Fibroblast of skin of right quadriceps (primary cell): ENCODE data around the gene SCLY.
"Not testable (repeated sequence)": the region's sequence is repeated elsewhere in the genome, so short reads cannot be mapped to it uniquely, and the experiment has no call there.

Experiments
- DNase-seq: peaks from one replicate; pipeline ENCODE4 v3.0.0-alpha.2; 2013

SCLY gene

DNA sequence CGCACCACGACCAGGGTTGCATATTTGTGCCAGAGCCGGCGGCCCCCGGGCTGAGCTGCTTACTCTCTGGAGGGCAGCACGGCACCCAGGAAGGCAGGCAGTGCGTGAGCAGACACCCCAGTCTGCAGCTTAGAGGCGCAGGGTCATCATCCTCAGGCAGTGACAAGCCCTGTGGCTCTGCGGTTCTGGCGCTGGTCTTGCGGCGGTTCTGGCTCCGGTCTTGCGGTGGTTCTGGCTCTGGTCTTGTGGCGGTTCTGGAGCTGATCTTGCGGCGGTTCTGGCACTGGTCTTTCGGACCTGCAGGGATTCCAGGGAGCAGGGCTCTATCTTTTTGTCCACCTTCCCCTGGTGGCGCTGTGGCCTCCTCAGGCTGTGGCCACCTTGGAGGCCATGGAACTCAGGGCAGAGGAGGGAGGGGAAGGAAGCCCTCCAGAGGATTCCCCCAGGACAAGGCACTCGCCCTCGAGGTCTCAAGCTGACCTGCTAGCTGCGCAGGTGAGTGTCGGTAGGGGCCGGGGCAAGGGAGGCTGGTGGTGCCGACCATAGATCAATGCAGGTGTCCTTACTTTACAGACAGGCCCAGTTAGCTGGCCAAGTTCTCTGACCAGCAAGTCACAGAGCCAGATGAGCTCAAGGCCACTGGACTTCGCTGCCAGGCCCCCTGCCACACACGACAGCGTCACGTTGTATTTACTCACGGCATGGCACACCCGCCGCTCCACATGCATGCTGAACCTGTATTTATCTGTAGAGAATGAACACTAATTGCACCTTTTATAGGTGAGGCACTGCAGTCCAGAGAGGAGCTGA, 54.3 kb downstream of the SCLY start:
- no peak for DNase-seq

GRCh38 chr2:238115709-238116108, 54.9 kb downstream of the SCLY start:
- DNase-seq, result not testable (repeated sequence)

DNA sequence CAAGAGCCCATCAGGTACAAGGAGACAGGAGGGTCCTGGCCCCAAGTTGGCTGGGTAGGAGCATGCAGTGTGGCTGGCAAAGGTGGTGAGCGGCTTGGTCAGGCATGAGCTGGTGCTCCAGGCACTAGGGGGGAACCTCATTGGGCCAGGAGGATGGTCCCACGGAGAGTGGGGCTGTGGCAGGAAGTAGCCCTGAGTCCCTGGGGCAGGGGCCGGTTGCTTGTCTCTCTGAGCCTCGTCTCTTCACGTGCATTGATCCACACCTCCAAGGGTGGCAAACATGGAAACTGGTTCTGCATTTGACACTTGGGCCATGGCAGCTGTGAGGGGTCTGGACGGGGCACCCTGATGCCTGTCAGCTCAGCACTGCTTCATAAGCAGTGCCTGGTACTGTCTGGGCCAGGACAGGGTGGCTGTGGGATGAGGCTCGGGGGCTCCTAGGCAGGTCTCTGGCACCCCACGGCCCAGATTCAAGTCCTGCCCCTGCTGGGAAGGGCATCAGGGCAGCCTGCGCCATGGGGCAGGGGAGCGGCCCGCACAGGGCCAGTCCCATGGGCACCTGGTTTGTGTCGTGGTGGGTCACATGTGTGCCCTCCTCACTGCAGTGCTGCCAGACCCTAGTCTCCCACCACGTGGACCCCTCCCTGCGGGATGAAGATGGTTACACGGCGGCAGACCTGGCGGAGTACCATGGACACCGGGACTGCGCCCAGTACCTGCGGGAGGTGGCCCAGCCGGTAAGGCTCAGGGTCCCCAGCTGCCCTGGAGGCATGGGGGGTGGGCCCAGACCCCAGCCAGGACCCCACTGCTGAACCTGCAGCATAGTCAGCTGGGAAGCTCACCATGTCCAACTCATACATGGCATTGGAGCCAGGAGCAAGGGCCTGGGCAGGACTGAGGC, 55.7 kb downstream of the SCLY start:
- no peak for DNase-seq

- DNase-seq, result no peak
Observed at GRCh38 chr2:238117199-238118154, 56.7 kb downstream of the SCLY start.

- no peak for DNase-seq
Observed at GRCh38 chr2:238119756-238120462, 59.1 kb downstream of the SCLY start.

DNA sequence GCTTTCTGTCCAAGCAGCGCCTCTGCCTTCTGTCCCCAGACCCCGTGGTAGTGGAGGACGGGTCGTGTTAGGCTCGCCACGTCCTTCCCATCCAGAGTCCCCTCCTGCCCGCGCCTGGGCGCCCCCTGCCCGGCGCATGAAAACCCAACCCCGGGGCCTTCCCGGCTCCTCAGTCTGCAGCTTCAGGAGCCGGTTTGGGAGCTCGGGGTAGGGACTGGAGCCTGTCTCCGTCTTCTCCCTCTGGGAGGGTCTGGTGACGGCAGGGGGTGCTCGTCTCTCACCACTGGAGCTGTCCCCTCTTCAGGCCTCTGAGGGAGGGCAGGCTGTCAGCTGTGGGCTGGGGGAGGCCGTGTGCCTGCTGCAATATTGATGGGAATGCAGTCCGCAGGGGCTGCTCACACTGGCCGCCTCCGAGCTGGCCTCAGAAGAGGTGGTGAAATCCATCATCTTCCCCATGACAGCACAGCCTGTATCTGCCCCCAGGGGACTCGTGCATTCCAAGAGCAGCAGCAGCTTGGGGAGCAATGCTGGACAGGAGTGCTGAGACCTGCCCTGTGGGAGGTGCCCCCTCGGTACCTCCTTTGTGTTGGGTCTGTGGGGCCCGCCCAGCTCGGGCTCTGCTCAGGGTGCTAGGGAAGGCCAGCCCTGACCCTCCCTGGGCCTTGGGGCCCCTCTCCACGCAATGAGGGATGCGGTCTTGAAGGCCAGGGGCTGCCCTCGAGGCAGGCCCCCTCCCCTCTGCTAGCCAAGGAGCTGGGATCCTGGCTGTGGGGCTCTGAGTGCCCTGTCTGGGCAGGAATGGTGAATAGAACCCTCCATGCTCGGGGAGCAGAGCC, 59.9 kb downstream of the SCLY start:
- peak; percentile 27 for DNase-seq

DNA sequence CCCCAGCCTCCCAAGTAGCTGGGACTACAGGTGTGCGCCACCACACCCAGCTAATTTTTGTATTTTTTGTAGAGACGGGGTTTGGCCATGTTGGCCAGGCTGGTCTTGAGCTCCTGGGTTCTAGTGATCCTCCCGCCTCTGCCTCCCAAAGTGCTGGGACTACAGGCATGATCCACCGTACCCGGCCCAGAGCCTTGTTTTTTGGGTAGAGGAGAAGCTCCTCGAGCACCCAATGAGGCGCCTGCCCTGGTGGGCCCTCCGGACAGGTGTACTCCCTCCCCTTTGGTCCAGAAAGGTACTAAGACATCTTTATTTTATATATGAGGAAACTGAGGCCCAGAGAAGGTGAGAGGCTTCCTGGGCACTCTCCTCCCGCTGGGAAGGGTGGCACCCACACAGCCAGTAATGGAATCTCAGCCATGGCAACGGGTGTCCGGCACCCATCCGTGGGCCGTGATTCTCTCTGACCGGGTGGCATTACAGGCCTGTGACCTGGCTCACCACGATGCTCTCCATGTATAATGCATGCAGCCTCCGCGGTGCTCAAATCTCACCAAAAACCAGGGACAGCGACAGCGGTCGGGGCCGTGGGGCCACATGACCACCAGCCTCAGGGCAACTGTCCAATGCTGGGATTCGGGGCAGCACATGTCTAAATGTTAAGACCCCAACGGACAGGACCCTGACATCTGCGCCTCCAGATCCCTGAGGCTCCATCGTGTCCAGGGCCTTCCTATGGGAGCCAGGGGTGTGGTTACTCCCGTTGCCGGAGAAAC, 60.9 kb downstream of the SCLY start:
- DNase-seq, result no peak

DNA sequence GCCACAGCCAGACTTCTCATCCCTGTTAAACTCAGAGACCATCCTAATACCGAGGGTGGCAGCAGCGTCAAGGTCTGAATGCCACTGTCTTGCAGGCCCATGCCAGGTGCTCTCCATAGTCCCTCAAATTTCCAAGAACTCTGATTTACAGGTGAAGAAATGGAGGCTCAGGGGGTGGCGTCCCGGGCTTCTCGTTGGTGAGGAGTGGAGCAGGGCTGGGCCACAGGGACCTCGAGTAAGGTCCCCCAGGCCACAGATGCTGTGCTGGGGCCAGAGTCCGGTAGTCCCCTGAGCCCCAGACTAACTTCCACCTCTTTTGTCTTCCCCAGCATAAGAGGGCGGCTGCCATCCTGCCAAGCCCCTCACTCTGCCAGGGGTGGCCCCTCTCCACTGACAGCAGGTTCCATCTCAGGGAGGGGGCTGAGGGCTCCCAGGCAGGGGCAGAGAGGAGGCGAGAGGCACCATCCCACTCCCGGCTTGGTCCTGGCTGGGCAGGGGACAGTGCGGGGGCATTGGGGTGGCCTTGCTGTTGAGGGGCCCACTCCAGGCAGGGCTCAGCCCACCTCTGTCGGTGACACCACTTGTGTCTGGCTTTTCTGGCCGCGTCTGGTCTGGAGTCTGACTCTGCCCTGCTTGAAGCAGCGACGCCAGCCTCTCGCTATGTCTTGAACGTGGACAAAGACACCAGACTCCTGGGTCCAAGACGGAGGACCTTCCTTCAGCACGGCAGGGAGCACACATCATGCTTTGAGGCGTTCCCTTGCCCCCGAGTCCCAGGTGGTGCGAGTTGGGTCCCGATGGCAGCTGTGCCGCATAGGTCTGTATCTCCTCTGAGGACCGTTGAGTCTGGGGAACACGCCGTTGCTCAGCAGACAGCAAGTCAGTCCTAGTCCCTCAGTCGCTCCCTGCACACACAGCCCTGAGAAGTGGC, 61.8 kb downstream of the SCLY start:
- no peak for DNase-seq

DNA sequence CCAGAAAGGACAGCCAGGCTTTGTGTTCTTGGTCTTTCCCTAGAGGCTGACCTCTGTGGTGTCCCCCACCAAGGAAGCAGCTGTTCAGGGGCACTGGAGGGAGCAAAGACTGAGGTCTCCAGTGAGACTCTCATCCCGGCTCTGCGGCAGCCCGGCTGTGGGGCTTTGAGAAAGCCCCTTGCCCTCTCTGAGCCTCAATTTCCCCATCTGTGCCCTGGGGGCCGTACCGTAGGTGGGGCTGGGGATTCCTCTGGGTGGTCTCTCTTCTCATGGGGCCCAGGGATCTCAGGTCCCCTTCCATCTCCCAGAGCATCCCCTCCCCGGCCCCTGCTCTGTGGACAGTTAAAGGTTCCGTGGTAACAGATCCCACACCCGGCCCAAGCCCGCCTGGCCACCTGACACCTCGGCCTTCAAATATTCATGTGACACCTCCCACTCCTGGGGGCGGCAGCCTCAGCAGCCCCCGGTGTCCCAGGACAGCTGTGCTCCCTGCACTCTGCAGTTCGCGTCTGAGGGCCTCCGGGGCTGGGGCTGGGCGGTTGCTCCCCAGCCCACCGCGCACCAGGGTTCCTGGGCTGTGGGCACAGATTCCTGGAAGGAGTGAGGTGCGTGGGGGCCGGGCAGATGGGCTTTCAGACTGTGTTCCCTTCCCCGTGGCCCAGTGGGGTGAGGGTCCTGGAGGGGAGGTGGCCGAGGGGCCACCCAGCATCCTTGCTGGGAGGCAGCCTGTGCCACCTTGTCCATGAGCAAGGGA, 62.6 kb downstream of the SCLY start:
- no peak for DNase-seq

GRCh38 chr2:238123991-238124470, 63.2 kb downstream of the SCLY start:
- no peak for DNase-seq

- no peak for DNase-seq
Observed at GRCh38 chr2:238124488-238125126, 63.8 kb downstream of the SCLY start.

GRCh38 chr2:238125127-238125885, 64.5 kb downstream of the SCLY start:
- DNase-seq, result no peak

DNA sequence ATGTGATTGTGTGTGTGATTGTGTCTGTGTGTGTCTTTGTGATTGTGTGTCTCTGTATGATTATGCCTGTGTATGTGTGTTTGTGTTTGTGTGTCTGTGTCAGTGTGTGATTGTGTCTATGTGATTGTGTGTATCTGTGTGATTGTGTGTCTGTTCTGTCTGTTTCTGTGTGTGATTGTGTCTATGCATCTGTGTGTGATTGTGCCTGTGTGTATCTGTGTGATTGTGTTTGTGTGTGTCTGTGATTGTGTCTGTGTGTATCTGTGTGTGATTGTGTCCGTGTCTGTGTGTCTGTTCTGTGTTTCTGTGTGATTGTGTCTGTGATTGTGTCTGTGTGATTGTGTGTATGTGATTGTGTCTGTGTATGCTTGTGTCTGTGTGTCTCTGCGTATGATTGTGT, 65.5 kb downstream of the SCLY start:
- DNase-seq, result no peak

GRCh38 chr2:238126775-238127164, 66.0 kb downstream of the SCLY start:
- no peak for DNase-seq

DNA sequence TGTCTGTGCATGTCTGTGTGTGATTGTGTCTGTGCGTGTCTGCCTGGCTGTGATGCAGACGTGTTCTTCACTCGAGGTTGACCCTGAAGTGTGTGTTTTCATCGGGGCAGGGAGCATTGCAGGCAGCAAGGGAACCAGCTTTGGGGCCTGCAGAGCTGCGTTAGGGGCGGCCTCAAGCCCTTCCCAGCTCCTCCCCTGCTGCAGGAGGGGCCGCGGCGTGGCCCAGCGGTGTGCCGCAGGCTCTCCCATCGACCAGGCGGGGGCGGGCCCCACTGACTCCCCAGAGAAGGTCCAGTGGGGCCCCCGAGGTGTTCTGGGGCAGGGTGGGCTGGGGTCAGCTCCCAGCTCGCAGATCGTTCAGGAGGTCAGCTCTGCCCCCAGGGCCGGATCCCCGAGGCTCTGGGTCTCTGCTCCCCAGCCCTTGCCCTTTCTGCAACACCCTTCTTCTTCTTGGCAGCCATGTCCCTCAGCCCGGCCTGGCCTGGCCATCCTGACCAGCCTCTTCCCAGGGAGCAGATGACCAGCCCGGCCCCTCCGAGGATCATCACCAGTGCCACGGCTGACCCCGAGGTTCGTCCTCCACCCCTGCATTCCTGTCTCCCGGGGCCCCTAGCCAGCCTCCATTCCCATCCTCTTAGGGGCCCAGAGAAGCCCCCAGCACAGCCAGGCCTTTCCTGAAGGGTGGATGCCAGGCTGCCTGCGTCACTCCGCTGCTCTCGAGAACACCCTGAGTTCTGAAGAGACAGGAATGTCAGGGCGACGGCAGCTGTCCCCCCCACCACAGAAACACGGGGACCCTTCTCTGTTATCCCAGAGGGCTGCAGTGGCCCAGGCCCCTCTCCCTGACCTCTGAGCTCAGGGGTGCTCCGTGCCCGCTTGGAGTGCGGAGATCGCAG, 66.6 kb downstream of the SCLY start:
- DNase-seq, result peak; percentile 76

DNA sequence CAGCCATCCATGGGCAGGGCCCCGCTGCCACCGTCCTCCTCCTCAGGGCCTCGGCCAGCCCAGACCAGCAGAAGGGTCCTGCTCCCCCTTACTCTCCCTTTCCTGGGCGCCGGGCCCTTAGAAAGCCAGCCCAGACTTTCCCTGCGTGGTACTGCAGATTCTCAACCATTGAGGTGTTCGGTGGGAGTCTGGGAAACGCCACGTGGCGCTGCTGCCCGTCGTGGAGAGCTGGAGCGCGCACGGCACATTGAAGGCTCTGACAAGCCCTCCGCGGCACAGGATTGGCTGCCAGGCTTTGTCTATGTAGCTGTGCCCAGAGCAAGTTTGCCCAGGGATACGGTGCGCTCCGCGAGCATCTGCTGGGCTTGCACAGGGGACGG, 67.2 kb downstream of the SCLY start:
- DNase-seq, result no peak
